OCI-LY3 (cell line): ENCODE data around the gene OSBPL2.

Experiments
- EZH2phosphoT487 ChIP-seq: fragments of 200-600 bp; shearing (Covaris generic); IDR thresholded peaks from 2 replicates; pipeline ENCODE4 v1.6.1; 2018; ENCODE audit warnings: antibody characterized with exemption, mixed run types, low read depth
- TF ChIP-seq, protein P1 (sequence below): fragments of 200-600, 300-600 bp; sonication (generic); IDR thresholded peaks from 2 replicates; pipeline ENCODE4 v1.5.1; 2014; ENCODE audit warnings: antibody characterized with exemption, low read length, low read depth

- TF ChIP-seq, protein P1, sequence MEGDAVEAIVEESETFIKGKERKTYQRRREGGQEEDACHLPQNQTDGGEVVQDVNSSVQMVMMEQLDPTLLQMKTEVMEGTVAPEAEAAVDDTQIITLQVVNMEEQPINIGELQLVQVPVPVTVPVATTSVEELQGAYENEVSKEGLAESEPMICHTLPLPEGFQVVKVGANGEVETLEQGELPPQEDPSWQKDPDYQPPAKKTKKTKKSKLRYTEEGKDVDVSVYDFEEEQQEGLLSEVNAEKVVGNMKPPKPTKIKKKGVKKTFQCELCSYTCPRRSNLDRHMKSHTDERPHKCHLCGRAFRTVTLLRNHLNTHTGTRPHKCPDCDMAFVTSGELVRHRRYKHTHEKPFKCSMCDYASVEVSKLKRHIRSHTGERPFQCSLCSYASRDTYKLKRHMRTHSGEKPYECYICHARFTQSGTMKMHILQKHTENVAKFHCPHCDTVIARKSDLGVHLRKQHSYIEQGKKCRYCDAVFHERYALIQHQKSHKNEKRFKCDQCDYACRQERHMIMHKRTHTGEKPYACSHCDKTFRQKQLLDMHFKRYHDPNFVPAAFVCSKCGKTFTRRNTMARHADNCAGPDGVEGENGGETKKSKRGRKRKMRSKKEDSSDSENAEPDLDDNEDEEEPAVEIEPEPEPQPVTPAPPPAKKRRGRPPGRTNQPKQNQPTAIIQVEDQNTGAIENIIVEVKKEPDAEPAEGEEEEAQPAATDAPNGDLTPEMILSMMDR = no peak
- no peak for TF ChIP-seq EZH2phosphoT487
Measured at GRCh38 chr20:62252342-62252966, 14.1 kb downstream of the OSBPL2 start.
